ENCODE results near the gene PAWR.

The PAWR gene

DNA sequence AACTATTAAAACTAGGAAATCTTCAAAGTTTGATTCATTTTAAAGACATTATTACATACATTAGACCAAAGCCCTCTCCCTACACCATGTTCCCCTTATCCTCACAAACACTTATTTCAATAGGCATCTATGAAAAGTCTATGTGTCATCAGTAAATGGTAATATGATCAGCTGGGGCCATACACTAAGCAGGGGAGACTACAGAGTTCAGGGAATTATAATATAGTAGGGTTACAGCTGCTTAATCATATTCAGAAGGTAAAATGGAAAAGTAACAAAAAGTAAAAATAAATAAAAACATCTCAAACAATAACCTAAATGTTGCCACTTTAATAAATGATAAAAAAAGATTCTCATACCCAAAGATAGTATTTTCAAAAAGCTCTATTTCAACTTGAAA lies 29.1 kb downstream of the PAWR start:
- no peak overlapping the region for H3K27ac ChIP-seq
- TF ChIP-seq ZFX (IDR thresholded peaks at IDR 0.05): no peak
- TF ChIP-seq, protein P1, sequence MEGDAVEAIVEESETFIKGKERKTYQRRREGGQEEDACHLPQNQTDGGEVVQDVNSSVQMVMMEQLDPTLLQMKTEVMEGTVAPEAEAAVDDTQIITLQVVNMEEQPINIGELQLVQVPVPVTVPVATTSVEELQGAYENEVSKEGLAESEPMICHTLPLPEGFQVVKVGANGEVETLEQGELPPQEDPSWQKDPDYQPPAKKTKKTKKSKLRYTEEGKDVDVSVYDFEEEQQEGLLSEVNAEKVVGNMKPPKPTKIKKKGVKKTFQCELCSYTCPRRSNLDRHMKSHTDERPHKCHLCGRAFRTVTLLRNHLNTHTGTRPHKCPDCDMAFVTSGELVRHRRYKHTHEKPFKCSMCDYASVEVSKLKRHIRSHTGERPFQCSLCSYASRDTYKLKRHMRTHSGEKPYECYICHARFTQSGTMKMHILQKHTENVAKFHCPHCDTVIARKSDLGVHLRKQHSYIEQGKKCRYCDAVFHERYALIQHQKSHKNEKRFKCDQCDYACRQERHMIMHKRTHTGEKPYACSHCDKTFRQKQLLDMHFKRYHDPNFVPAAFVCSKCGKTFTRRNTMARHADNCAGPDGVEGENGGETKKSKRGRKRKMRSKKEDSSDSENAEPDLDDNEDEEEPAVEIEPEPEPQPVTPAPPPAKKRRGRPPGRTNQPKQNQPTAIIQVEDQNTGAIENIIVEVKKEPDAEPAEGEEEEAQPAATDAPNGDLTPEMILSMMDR (conservative IDR thresholded peaks at IDR 0.05): no peak

DNA sequence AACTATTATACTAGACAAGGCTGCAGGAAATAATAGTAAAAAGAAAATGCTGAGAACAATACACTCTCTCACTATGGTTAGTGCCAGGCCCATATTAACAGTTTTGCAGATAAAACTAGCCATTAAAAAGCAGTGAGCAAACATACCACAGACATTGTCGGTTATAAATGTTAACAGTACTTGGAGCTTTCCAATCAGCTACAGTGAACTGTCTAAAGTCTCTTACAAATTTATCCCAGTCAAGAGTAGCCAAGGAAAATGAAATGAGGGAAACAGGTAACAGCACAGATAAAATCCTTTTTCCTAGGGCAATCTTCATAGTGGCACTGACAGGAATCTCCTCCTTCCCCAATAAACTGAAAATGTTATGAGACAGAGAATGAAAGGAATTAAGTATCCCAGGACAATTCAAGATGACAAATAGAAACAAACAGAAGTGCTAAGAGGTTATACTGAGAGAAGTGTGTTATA lies 30.8 kb downstream of the PAWR start:
- H3K27ac ChIP-seq: no peak overlapping the region; the same call in 1 of the 2 replicates
- TF ChIP-seq, protein P1 (conservative IDR thresholded peaks at IDR 0.05): no peak
- no peak for TF ChIP-seq ZFX (IDR thresholded peaks at IDR 0.05)

DNA sequence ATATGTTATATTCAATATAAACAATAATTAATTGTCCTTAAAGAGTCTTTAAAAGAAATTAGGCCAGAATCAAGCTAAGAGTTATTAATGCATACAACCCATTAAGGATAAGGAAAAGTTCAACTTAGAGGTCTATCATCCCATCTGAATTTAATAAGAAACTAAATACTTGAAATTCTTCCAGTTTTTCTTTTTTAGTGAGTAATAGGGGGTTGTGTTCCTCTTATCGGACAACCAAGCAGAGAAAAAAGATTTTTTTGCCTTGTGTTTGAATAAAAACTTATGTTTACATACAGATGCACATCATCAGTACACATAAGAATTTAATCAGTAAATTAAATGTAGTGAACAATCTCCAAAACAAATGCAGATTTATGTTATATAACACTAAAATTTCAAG lies 32.5 kb downstream of the PAWR start:
- no peak overlapping the region; the same call in 1 of the 2 replicates for H3K27ac ChIP-seq
- TF ChIP-seq, protein P1 (conservative IDR thresholded peaks at IDR 0.05): no peak
- TF ChIP-seq ZFX (IDR thresholded peaks at IDR 0.05): no peak

DNA sequence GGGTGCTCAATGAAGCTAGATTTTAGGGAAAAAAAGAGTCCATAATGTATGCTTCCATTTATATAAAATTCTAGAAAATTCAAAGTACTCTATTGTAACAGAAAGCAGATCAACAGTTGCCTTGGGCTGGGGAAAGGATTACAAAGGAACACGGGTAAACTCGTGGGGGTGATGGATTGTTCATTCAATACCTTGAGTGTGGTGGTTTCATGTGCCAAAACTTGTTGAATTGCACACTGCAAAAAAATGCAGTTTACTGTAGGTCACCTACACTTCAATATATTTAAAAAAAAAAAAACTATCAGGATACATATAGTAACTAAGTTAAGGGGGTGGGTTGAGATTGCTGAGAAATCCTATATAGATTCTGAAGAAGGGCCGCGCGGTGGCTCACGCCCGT lies 33.6 kb downstream of the PAWR start:
- H3K27ac ChIP-seq: no peak overlapping the region
- TF ChIP-seq, protein P1 (conservative IDR thresholded peaks at IDR 0.05): no peak
- TF ChIP-seq ZFX (IDR thresholded peaks at IDR 0.05): no peak

DNA sequence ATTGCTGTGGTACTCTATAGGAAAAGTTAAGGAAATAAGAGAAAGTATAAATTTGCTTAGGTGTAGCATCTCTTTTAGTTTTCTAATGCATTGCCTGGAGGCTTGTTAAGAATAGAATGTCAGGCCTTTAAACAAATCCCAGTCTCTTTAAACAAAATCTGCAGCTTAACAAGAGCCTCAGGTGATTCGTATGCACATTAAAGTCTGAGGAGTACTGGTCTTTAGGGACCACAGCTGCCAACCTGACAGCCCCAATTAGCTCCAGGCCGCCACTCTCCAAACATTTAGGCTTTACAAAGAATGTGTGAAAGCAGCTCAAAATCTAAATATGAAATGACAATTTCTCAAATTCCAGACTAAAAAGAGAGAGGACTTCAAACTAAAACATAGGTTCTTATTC lies 35.7 kb downstream of the PAWR start:
- H3K27ac ChIP-seq: no peak overlapping the region
- TF ChIP-seq, protein P1 (conservative IDR thresholded peaks at IDR 0.05): no peak
- TF ChIP-seq ZFX (IDR thresholded peaks at IDR 0.05): no peak

DNA sequence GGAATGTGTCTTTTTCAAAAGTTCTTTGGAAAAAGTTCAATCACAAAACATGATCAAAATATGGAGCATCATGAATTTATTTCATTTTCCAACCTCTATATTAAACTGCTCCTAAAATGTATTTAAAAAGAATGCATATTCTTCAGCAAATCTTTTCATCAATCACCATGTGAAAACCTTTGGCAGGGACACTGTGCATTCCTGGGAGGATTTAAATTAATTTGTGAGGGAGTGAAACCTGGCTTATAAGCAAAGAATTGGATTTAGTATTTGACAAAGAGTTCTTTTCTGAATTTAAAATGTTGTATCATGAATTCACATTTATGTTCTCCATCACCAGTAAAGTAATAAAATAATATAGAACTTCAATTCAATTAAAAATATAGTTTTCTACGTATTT lies 38.2 kb downstream of the PAWR start:
- no peak overlapping the region for H3K27ac ChIP-seq
- TF ChIP-seq ZFX (IDR thresholded peaks at IDR 0.05): no peak
- TF ChIP-seq, protein P1 (conservative IDR thresholded peaks at IDR 0.05): no peak

DNA sequence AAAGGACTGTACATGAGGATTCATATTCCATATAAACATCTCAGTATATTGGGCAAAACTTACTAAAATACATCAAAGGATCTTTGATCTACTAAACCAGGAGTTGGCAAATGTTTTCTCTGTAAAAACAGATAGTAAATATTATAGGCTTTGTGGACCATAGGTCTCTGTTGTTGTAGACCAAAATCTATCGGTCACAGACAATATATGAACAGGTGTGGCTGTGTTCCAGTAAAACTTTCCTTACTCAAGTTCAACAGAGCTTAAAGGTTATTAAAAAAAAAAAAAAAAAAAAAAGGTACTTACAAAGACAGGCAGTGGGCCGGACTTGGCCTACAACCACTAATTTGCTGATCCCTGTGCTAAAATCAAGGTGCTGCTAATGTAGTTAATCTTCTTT lies 40.3 kb downstream of the PAWR start:
- H3K27ac ChIP-seq: no peak overlapping the region
- TF ChIP-seq, protein P1 (conservative IDR thresholded peaks at IDR 0.05): no peak
- TF ChIP-seq ZFX (IDR thresholded peaks at IDR 0.05): no peak

Measured in C4-2B (cell line).